Smooth muscle cell (in vitro differentiated cells): ENCODE measurements around the gene CABP4. TPM values are rescaled to one million over a fixed set of nuclear protein-coding genes. Genes with fewer than 3 reads are reported as not detected.

ENCODE experiments used
- DNase-seq: peaks from one replicate; lab custom pipeline; 2025; ENCODE audit not compliant: unreplicated experiment; lab: John Stamatoyannopoulos, UW
- H2AFZ ChIP-seq: fragments of 200-600 bp; sonication (generic); 2 replicates; pipeline ENCODE4 v1.6.0; 2016; ENCODE audit warnings: antibody characterized with exemption, low read depth, mild to moderate bottlenecking
- H3F3A ChIP-seq: fragments of 200-600 bp; sonication (generic); 2 replicates; pipeline ENCODE4 v1.6.0; 2017; ENCODE audit warnings: antibody characterized with exemption, low read depth
- H3K27ac ChIP-seq: fragments of 200-600 bp; sonication (generic); 2 replicates; pipeline ENCODE4 v1.5.1; 2016; ENCODE audit warnings: low read depth, mild to moderate bottlenecking
- H3K27me3 ChIP-seq: fragments of 200-600 bp; sonication (generic); 2 replicates; pipeline ENCODE4 v1.6.1; 2016; ENCODE audit warnings: low read depth, mild to moderate bottlenecking
- H3K36me3 ChIP-seq: fragments of 200-600 bp; sonication (generic); 2 replicates; pipeline ENCODE4 v1.5.1; 2016; ENCODE audit warnings: low read depth
- H3K4me1 ChIP-seq: fragments of 200-600 bp; sonication (generic); 2 replicates; pipeline ENCODE4 v1.5.1; 2016; ENCODE audit warnings: low read depth
- H3K4me2 ChIP-seq: fragments of 200-600 bp; sonication (generic); 2 replicates; pipeline ENCODE4 v1.6.0; 2016; ENCODE audit warnings: mild to moderate bottlenecking
- H3K4me3 ChIP-seq: fragments of 200-600 bp; sonication (generic); 2 replicates; pipeline ENCODE4 v1.5.1; 2016; ENCODE audit warnings: mild to moderate bottlenecking
- H3K79me2 ChIP-seq: fragments of 200-600 bp; sonication (generic); 2 replicates; pipeline ENCODE4 v1.6.0; 2016; ENCODE audit warnings: low read depth, mild to moderate bottlenecking
- H3K9ac ChIP-seq: fragments of 200-600 bp; sonication (generic); 2 replicates; pipeline ENCODE4 v1.6.0; 2016; ENCODE audit warnings: low read depth
- H3K9me3 ChIP-seq: fragments of 200-600 bp; sonication (generic); replicated peaks from 2 replicates; pipeline ENCODE4 v1.5.1; 2016; ENCODE audit warnings: low read depth
- H4K20me1 ChIP-seq: fragments of 200-600 bp; sonication (generic); 2 replicates; pipeline ENCODE4 v1.6.0; 2016; ENCODE audit warnings: low read depth
- CTCF ChIP-seq: fragments of 200-600 bp; sonication (generic); IDR thresholded peaks from 2 replicates; pipeline ENCODE4 v1.5.1; 2017; ENCODE audit warnings: borderline replicate concordance, mild to moderate bottlenecking, antibody characterized with exemption; ENCODE audit not compliant: insufficient read depth, poor library complexity, severe bottlenecking
- WGBS: methylation state at CpG from one replicate; pipeline ENCODE4 v1.1.7; 2016; ENCODE audit warnings: low lambda C conversion rate; 5-methylcytosine and 5-hydroxymethylcytosine counted together
- polyA plus RNA-seq: library from polyadenylated mRNA; unstranded; fragments of >200 nt; fragmentation: Nextera tagmentation; extraction: Ambion mirVana; gene quantifications from 2 replicates; pipeline ENCODE4 v1.2.1, GENCODE V29; 2016
- total RNA-seq: library from RNA; depleted of rRNA; stranded (reverse); fragments of >200 nt; gene quantifications from 2 replicates; pipeline ENCODE4 v1.2.3, GENCODE V29; 2014

CABP4 gene
- total and polyA plus RNA-seq, 2 experiments from 2014 or later = not detected

DNA sequence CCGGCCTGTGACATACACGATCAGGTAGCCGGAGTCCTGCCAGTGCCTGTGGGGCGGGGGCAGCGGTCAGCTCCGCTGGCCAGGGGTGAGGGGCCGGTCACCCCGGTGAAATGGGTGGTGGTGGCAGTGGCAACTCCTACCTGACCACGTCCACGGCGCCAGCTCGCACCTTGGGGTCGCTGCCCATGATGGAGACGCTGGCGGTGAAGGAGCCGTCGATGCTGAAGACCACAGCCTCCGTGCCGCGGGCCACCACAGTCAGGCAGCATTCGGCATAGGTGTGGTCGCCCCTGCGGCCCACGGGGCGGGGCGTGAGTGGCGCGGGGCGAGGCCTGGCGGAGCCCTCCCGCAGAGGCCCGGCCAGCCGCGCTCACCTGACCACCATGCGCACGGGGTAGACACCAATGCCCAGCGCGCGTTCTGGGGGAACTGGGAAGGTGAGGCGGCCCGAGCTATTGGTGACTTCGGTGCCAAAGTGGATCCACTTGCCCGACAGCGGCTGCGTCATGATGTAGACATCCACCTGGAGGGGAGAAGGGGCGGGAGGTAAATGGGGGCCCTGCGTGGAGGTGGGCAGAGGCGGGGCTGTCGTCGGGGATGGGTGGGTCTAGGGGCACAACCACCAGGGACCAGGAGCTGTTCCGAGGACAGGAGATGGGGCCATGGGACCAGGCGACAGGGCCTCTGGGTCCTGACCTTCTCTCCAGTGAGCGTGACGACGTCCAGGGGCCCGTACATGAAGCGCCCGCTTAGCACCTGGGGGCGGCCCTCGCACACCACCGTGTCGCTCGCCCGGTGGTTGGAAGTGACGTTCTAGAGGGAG is 38.6 kb downstream of the CABP4 start:
- no peaks in the 10 kb centered on the region for H3F3A ChIP-seq
- no peak overlapping the region for H3K27ac ChIP-seq
- no peaks in the 10 kb centered on the region for H3K9me3 ChIP-seq
- H2AFZ ChIP-seq = no peak overlapping the region
- no peaks in the 10 kb centered on the region for H3K36me3 ChIP-seq
- H3K4me2 ChIP-seq = no peak overlapping the region
- no peaks in the 10 kb centered on the region for H3K27me3 ChIP-seq
- H3K79me2 ChIP-seq = no peaks in the 10 kb centered on the region
- H3K4me3 ChIP-seq = no peak overlapping the region
- H3K9ac ChIP-seq = no peak overlapping the region
- TF ChIP-seq CTCF = no peak
- H3K4me1 ChIP-seq = no peaks in the 10 kb centered on the region
- WGBS = 96% methylated on average over 44 of the region's 65 CpGs
- H4K20me1 ChIP-seq = no peaks in the 10 kb centered on the region
- no peak for DNase-seq

GRCh38 chr11:67494371-67495233 is 39.4 kb downstream of the CABP4 start:
- no peaks in the 10 kb centered on the region for H4K20me1 ChIP-seq
- H3K79me2 ChIP-seq = no peaks in the 10 kb centered on the region
- H3K9me3 ChIP-seq = no peaks in the 10 kb centered on the region
- no peaks in the 10 kb centered on the region for H3K27me3 ChIP-seq
- H3F3A ChIP-seq = no peaks in the 10 kb centered on the region
- H3K36me3 ChIP-seq = no peaks in the 10 kb centered on the region
- DNase-seq = no peak
- 97% methylated on average over 25 of the region's 59 CpGs for WGBS
- no peak overlapping the region for H3K9ac ChIP-seq
- no peak overlapping the region for H3K4me3 ChIP-seq
- H3K4me1 ChIP-seq = no peaks in the 10 kb centered on the region
- no peak overlapping the region for H3K27ac ChIP-seq
- H3K4me2 ChIP-seq = no peak overlapping the region
- TF ChIP-seq CTCF = no peak
- no peak overlapping the region for H2AFZ ChIP-seq

DNA sequence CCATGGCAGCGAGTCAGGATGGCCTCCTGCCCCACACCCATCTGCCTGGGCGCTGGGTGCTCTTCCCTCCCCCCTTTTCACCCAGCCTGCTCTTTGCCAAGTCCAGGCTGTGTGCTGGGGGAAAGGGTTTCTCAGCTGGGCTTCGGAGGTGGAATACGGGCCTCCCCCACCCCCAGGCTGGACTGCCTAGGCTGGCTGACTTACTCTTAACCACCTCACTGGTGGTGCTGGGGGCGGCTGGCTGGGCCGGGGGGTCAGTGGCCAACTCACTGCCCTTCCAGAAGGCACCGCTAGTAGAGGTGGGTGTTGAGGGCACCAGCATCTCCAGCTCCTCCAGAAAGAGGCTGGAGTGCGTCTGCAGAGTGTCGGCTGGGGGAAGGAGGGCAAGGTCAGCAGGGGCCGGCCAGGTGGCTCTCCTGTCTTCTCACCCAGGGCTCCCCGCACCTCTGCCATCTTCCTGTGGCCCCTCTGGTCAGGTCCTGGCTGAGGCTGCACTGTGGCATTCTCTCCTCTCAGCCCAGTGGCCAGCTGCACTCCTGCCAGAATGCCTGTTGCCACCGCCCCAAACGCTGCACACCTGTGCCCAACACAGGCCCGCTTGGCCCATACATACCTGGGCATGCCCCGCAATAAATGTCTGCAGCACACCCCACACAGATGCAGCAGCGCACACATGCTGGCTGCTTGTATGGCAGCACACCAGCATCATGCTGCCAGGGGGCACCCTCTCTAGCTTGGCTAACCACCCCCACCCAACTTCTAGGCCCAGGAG is 40.3 kb downstream of the CABP4 start:
- Histone ChIP-seq H3K79me2 (no peaks in the 10 kb centered on the region), H3K27me3 (no peaks in the 10 kb centered on the region), H3K9ac (no peak overlapping the region), H3K4me1 (no peaks in the 10 kb centered on the region), H3K9me3 (no peaks in the 10 kb centered on the region), H4K20me1 (no peaks in the 10 kb centered on the region), H2AFZ (no peak overlapping the region), H3K36me3 (no peaks in the 10 kb centered on the region), H3F3A (no peaks in the 10 kb centered on the region), H3K4me3 (no peak overlapping the region), H3K27ac (no peak overlapping the region), H3K4me2 (no peak overlapping the region)
- DNase-seq = no peak
- 96% methylated on average over 16 of the region's 16 CpGs for WGBS
- TF ChIP-seq CTCF = no peak
